A549 (cell line): ENCODE measurements around the gene FNDC4. TPM values are rescaled to one million over a fixed set of nuclear protein-coding genes. Genes with fewer than 3 reads are reported as not detected.
A peak's percentile ranks its signal among the peaks of the same experiment; 100 is the strongest.

Source experiments
- ATAC-seq, 2 experiments: fragments of 200-7000 bp in 1 of 2; fragments of >200 bp in 1 of 2; cut with Nextera tagmentation in 1 of 2; cut with Tn5 transposase in 1 of 2; 3 replicates each; pipeline versions ENCODE4 v1.8.0 to v1.9.1; 2018 to 2020; ENCODE audit warnings: mild to moderate bottlenecking in 1 of 2, moderate library complexity in 1 of 2
- CTCF ChIA-PET: fragments of 300-600 bp; sonication (Branson Sonifier 250); formaldehyde crosslinking; extraction: SDS; loops from one replicate; lab custom pipeline; 2021; ENCODE audit warnings: antibody characterized with exemption, inconsistent platforms; lab: Yijun Ruan, JAX
- POLR2A ChIA-PET: fragments of 350-600 bp; formaldehyde crosslinking; extraction: SDS; loops from one replicate; lab custom pipeline; 2021; ENCODE audit warnings: antibody characterized with exemption, inconsistent platforms; lab: Yijun Ruan, JAX
- DNase-seq, 2 experiments: peaks; one replicate each; pipeline versions ENCODE4 v3.0.0 to v3.0.0-alpha.2; 2011 to 2016; ENCODE audit warnings: low read depth in 1 of 2, low spot score in 1 of 2
- FAIRE-seq: peaks from 2 replicates; lab custom pipeline; 2011; peaks lifted over from hg19 to GRCh38; lab: Jason Lieb, UNC
- H3K27ac ChIP-seq, 2 experiments: fragments of >200 bp; sonication (Bioruptor Twin); formaldehyde crosslinking; 3 replicates each; pipeline ENCODE4 v1.5.1; 2016 to 2017
- H3K4me1 ChIP-seq: fragments of >200 bp; sonication (Bioruptor Twin); formaldehyde crosslinking; 3 replicates; pipeline ENCODE4 v1.6.1; 2016
- H3K4me2 ChIP-seq: fragments of >200 bp; sonication (Bioruptor Twin); formaldehyde crosslinking; 3 replicates; pipeline ENCODE4 v1.6.1; 2016
- H3K4me3 ChIP-seq: fragments of >200 bp; sonication (Bioruptor Twin); formaldehyde crosslinking; 3 replicates; pipeline ENCODE4 v1.5.1; 2016
- H3K9me3 ChIP-seq: fragments of >200 bp; sonication (Bioruptor Twin); formaldehyde crosslinking; 3 replicates; pipeline ENCODE4 v1.6.1; 2016
- CEBPB ChIP-seq, 2 experiments: fragments of >200 bp in 1 of 2; sonication (Bioruptor Twin) in 1 of 2; formaldehyde crosslinking in 1 of 2; IDR thresholded peaks; 2 replicates each; pipeline ENCODE4 v1.6.1; 2012 to 2016
- EHMT2 ChIP-seq: fragments of 200-600 bp; sonication (generic); IDR thresholded peaks from 2 replicates; pipeline ENCODE4 v1.6.1; 2016; ENCODE audit warnings: antibody characterized with exemption, low read depth, mild to moderate bottlenecking, moderate library complexity
- ELK1 ChIP-seq: fragments of 150-350 bp; IDR thresholded peaks from 2 replicates; pipeline ENCODE4 v1.6.1; 2014; ENCODE audit warnings: low read depth, mild to moderate bottlenecking, low read length
- FOSL2 ChIP-seq, 2 experiments: fragments of 450-650 bp in 1 of 2; fragments of >200 bp in 1 of 2; sonication (Bioruptor Twin) in 1 of 2; formaldehyde crosslinking; IDR thresholded peaks; 2 replicates each; pipeline versions ENCODE4 v1.5.0 to v1.6.1; 2016 to 2020; ENCODE audit warnings: mild to moderate bottlenecking in 1 of 2, moderate library complexity in 1 of 2
- HOXB13 ChIP-seq: fragments of 250-450 bp; sonication (Bioruptor Pico); IDR thresholded peaks from 2 replicates; pipeline ENCODE4 v1.5.0; 2020; ENCODE audit warnings: low read depth, mild to moderate bottlenecking, moderate library complexity
- KDM1A ChIP-seq: fragments of 200-600 bp; sonication (generic); IDR thresholded peaks from 2 replicates; pipeline ENCODE4 v1.6.1; 2016; ENCODE audit warnings: low read depth, mild to moderate bottlenecking
- MAFK ChIP-seq: fragments of 450-650 bp; IDR thresholded peaks from 2 replicates; pipeline ENCODE4 v1.6.1; 2014; ENCODE audit not compliant: partially characterized antibody
- MYC ChIP-seq: IDR thresholded peaks from 2 replicates; pipeline ENCODE4 v1.6.1; 2012; ENCODE audit warnings: mild to moderate bottlenecking, inconsistent platforms, low read length, improper control_type of control experiment, borderline replicate concordance
- NR3C1 ChIP-seq: fragments of >200 bp; sonication (Bioruptor Twin); formaldehyde crosslinking; IDR thresholded peaks from 3 replicates; pipeline ENCODE4 v1.6.1; 2017
- POLR2AphosphoS2 ChIP-seq: conservative IDR thresholded peaks from 2 replicates; pipeline ENCODE4 v1.6.1; 2012; ENCODE audit warnings: low read length, improper control_type of control experiment, inconsistent platforms
- RCOR1 ChIP-seq: fragments of 150-350 bp; IDR thresholded peaks from 2 replicates; pipeline ENCODE4 v1.6.1; 2014; ENCODE audit warnings: antibody characterized with exemption, low read length, low read depth
- RNF2 ChIP-seq: fragments of 200-600 bp; sonication (generic); IDR thresholded peaks from 2 replicates; pipeline ENCODE4 v1.6.1; 2016; ENCODE audit warnings: low read depth, mild to moderate bottlenecking, antibody characterized with exemption, moderate library complexity, borderline replicate concordance
- TP53 ChIP-seq: fragments of 250-450 bp; sonication (Bioruptor Pico); IDR thresholded peaks from 2 replicates; pipeline ENCODE4 v1.5.0; 2021; ENCODE audit warnings: mild to moderate bottlenecking, moderate library complexity
- ZFP36 ChIP-seq: fragments of 450-650 bp; IDR thresholded peaks from 2 replicates; pipeline ENCODE4 v1.6.1; 2014; ENCODE audit warnings: borderline replicate concordance; ENCODE audit not compliant: partially characterized antibody
- ZNF302 ChIP-seq: fragments of 250-450 bp; sonication (Bioruptor Pico); IDR thresholded peaks from 2 replicates; pipeline ENCODE4 v1.9.0; 2021; ENCODE audit warnings: inconsistent platforms, mild to moderate bottlenecking, moderate library complexity
- WGBS: methylation state at CpG from one replicate; pipeline ENCODE4 v1.1.6; 2017; ENCODE audit errors: missing lambda C conversion rate; 5-methylcytosine and 5-hydroxymethylcytosine counted together
- polyA plus RNA-seq, 4 experiments: library from polyadenylated mRNA; depleted of rRNA in 3 of 4; stranded (reverse); fragments of >200 nt; fragmentation: RNase III in 1 of 4; extraction: RNeasy Plus Mini Kit Qiagen cat#74134 plus additional on column Dnase treatment in 1 of 4; gene quantifications; 2 replicates in 3 of 4; 3 replicates in 1 of 4; pipeline ENCODE4 v1.2.3, GENCODE V29; 2011 to 2017
- TF ChIP-seq, protein P1 (sequence below): fragments of 200-600 bp; sonication (generic); IDR thresholded peaks from 2 replicates; pipeline ENCODE4 v1.6.1; 2016; ENCODE audit warnings: antibody characterized with exemption, mild to moderate bottlenecking, moderate library complexity

FNDC4 gene
- polyA plus RNA-seq, 2 of the 4 experiments (the other 2 are of a cell fraction), result 1.5 to 2.3 TPM

DNA sequence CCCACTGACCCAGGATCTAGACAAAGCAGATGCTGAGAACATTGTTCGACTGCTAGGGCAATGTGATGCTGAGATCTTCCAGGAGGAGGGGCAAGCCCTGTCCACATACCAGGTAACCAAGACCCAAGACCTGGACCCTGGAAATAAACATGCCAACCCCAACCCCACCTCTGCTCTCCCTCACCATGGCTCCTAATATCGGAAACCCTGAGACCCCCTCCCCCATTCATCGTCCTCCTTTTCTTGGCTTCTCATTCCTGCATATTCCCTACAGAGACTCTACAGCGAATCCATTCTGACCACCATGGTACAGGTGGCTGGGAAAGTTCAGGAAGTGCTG, 2.3 kb upstream of the FNDC4 start:
- Histone ChIP-seq H3K4me2 (no peak overlapping the region), H3K9me3 (no peaks in the 10 kb centered on the region), H3K27ac (no peak overlapping the region), H3K4me3 (no peak overlapping the region), H3K4me1 (peaks cover 14% of the 10 kb centered on the region; the same call in 1 of the 3 replicates)
- 80% methylated on average over 4 of the region's 4 CpGs for WGBS
- FAIRE-seq (no peak), DNase-seq (no peak), ATAC-seq (no peak)
- no peak for TF ChIP-seq MYC
- no peak for TF ChIP-seq ELK1
- TF ChIP-seq ZNF302 (CRISPR knock-in tag), result no peak
- no peak for TF ChIP-seq HOXB13 (CRISPR knock-in tag)
- no peak for TF ChIP-seq RCOR1
- TF ChIP-seq EHMT2, result no peak
- TF ChIP-seq, protein P1, sequence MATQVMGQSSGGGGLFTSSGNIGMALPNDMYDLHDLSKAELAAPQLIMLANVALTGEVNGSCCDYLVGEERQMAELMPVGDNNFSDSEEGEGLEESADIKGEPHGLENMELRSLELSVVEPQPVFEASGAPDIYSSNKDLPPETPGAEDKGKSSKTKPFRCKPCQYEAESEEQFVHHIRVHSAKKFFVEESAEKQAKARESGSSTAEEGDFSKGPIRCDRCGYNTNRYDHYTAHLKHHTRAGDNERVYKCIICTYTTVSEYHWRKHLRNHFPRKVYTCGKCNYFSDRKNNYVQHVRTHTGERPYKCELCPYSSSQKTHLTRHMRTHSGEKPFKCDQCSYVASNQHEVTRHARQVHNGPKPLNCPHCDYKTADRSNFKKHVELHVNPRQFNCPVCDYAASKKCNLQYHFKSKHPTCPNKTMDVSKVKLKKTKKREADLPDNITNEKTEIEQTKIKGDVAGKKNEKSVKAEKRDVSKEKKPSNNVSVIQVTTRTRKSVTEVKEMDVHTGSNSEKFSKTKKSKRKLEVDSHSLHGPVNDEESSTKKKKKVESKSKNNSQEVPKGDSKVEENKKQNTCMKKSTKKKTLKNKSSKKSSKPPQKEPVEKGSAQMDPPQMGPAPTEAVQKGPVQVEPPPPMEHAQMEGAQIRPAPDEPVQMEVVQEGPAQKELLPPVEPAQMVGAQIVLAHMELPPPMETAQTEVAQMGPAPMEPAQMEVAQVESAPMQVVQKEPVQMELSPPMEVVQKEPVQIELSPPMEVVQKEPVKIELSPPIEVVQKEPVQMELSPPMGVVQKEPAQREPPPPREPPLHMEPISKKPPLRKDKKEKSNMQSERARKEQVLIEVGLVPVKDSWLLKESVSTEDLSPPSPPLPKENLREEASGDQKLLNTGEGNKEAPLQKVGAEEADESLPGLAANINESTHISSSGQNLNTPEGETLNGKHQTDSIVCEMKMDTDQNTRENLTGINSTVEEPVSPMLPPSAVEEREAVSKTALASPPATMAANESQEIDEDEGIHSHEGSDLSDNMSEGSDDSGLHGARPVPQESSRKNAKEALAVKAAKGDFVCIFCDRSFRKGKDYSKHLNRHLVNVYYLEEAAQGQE, result no peak
- TF ChIP-seq NR3C1, result no peak
- TF ChIP-seq FOSL2 (IDR thresholded peaks at IDR 0.05), result no peak
- TF ChIP-seq FOSL2 (CRISPR knock-in tag; IDR thresholded peaks at IDR 0.05), result no peak
- no peak for TF ChIP-seq POLR2AphosphoS2
- no peak for TF ChIP-seq CEBPB (IDR thresholded peaks at IDR 0.05)
- TF ChIP-seq KDM1A, result no peak
- CTCF ChIA-PET, result no interaction called here
- POLR2A ChIA-PET, result no interaction called here

DNA sequence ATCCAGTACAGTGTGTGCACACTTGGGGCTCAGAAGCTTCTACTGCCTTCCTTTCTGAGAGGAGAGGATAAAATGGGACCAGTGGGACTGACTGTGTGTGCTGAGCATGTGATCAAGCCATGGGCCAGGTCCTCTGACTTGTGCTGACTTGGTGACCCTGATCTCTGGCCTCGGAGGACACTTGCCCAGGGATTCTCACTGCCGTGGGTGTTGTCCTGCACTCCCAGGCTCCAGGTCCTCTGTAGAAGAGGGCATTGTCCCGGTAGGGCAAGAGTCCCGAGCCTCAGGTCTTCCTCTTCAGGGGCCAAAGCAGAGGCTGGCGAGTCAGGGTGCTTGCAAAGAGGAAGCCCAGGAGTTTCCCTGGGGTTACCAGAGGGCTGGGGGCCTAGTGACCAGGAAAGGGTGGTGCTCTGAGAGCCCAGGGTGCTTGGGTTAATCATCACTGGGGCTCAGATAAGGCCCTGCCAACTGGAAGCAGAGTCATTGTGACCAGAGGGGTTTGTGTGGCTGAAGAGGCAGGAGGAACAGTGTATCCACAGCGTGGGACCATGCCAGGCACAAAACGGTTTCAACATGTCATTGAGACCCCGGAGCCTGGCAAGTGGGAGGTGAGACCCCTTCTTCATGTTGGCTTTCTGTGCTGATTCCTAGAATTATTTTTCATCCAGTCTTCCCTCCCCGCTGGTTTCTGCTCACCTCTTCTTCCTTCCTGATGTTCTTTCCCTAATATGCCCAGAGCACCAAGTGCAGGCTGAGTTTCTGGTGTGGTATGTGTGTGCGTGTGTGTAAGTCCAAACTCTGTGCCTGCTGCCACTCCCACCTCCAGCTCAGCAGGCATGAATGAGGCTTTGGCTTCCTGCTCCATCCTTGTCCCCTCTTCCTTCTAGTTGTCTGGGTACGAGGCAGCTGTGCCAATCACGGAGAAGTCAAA, 1.6 kb upstream of the FNDC4 start, which contains the start of gene GCKR:
Gene GCKR, plus strand, starts transcription at position 483 of the 931 bp plus-strand sequence. Its CDS starts 66 bp downstream, at position 549.
- H3K9me3 ChIP-seq, result no peaks in the 10 kb centered on the region
- H3K4me2 ChIP-seq, result peak within 1 kb of the TSS; percentile 97
- H3K27ac ChIP-seq, result no peak within 1 kb of the TSS
- peak in 1 of 2 experiments; percentile 45 for DNase-seq
- ChIA-PET POLR2A (no interaction called here), CTCF (interaction anchor here (0.9 kb wide), 1 partner anchor 22 kb away, joined by 3 read pairs; no protein-coding TSS in a partner anchor)
- peaks cover 14% of the 10 kb centered on the region; the same call in 1 of the 3 replicates for H3K4me1 ChIP-seq
- FAIRE-seq, result no peak
- no peak within 1 kb of the TSS for H3K4me3 ChIP-seq
- peak in 1 of 2 experiments; percentile 47; a peak in 3 of 6 replicates for ATAC-seq
- 60% methylated on average over 12 of the region's 12 CpGs for WGBS
- TF ChIP-seq EHMT2 (no peak), FOSL2 (IDR thresholded peaks at IDR 0.05) (no peak), FOSL2 (CRISPR knock-in tag; IDR thresholded peaks at IDR 0.05) (no peak), TP53 (CRISPR knock-in tag) (no peak), MAFK (no peak)

DNA sequence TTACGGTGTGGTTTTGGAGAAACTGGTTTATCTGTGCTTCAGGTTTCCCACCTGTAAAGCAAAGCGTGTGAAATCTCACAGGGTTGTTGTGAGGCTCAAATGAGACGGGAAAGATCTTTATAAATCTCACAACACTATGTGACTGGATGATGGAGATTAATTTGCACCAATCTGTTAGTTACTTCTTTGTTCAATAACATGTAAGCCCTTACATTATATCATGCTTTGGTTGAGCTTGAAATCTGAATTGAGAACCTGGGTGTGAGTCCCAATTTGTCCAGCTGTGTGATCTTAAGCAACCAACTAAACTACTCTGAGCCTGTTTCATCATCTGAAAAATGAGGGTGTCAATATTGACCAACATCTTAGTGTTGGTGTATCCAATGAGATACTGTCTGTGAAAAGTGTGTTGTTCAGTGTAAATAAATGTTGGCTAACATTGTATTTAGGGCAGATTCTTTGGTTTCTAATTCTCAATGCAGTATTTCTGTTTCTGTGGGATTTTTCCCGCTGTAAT, 898 bp upstream of the FNDC4 start:
- TF ChIP-seq RNF2, result no peak
- TF ChIP-seq ZFP36, result peak; percentile 61
- ChIA-PET CTCF (interaction anchor here (0.9 kb wide), 1 partner anchor 23 kb away, joined by 3 read pairs; no protein-coding TSS in a partner anchor), POLR2A (no interaction called here)
- FAIRE-seq (no peak), ATAC-seq (no peak), DNase-seq (no peak)
- Histone ChIP-seq H3K4me2 (peak overlapping the region; percentile 97), H3K4me3 (no peak overlapping the region), H3K4me1 (peaks cover 14% of the 10 kb centered on the region; the same call in 1 of the 3 replicates), H3K27ac (no peak overlapping the region), H3K9me3 (no peaks in the 10 kb centered on the region)
- WGBS, result 83% methylated on average over 4 of the region's 4 CpGs
